ENCODE results near the gene PPT2.

Gene PPT2

DNA sequence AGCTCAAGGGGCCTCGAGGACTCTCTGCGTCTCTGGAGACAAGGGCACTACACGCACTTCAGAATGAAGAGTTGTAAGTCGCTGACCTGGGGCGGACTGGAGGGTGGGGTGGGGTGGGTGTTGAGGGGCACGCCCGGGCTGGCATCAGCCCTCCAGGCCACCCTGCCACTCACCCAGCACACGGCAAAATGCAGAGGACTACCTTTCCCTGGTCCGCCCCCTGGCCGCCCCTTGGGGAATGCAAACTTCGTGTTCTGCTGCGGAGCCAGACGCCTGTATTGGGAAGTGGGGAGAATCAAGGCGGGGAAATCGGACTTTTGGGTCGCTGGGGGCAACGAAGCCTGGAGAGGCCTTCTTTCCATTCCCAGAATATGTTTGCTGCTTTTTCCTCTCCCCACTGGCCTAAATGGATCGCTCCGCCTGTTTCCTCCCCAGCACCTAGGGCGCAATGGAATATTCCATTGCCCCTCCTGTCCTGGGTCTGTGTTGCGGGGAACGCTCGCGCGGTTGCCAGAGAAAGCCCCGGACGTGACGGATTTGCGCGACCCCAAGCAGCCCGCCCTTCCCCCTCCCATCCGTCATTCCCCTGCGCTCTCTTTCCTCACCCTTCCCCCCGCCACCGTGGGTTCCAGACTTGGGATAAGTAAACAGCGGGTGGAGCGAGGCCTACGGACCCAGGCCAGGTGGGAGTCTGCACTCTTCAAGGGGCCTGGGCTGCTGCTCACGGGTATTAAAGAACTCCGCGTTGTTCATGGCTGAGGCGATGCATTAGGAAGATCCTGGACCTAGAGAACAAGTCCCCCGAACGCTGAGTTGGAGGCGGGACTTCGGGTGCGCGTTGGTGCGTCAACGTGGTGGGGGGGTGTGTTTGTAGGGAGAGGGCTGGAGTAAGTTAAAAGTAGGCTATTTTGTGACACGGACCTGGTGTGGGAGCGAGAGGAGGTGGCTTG lies at the start of gene PPT2:
PPT2 (plus strand) TSS at position 578 of the 950 bp plus-strand sequence. CDS start 454 bp downstream, outside the sequence.
- in situ Hi-C loops (cut with MboI; ENCODE audit: low sequenced_read_pairs), result no loop called here

- in situ Hi-C loops (cut with MboI; ENCODE audit: low sequenced_read_pairs), result no loop called here
Measured at GRCh38 chr6:32105433-32105832, 48.5 kb upstream of the PPT2 start.

DNA sequence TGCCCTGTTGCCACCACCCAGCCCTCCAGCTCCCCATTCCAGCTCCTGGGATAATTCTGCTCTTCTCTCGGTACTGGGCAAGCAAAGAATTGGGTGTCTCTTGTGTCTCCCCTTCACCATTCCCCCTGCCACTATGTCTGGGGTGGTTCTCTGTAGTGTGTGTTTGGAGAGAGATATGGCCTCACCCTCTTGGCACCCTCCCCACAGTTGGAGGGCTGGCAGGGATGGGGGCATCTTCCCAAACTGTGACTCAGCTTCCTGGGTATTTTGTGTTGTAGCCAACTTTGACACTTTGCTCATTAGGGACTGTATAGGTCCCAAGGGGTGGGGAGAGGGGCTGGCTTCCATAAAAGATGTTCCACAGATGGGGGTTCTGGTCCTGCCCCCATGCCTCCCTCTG lies 46.5 kb upstream of the PPT2 start:
- in situ Hi-C loops (cut with MboI; ENCODE audit: low sequenced_read_pairs), result no loop called here

GRCh38 chr6:32108094-32108627 lies 45.8 kb upstream of the PPT2 start:
- in situ Hi-C loops (cut with MboI; ENCODE audit: low sequenced_read_pairs), result no loop called here

DNA sequence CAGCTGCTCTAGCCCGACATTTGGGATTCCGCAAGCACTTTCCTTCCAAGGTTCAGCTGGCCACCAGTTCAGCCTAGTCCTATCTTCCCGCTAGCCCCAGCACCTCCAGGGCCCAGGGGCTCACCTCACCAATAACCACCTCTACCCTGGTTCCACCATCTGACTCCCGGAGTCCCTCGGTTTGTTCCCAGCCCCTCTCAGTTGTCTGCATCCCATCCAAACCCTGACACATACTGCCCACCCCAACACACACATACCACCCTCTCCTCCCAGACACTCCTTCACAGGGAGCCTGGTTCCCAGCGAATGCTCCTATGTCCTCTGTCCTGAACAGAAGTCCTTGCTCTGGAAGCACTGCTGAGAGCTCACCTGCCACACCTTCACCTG lies 45.2 kb upstream of the PPT2 start:
- in situ Hi-C loops (cut with MboI; ENCODE audit: low sequenced_read_pairs), result no loop called here

- in situ Hi-C loops (cut with MboI; ENCODE audit: low sequenced_read_pairs), result no loop called here
Measured at GRCh38 chr6:32109114-32109764, 44.7 kb upstream of the PPT2 start, which contains the start of gene TNXB. Gene TNXB, minus strand, starts transcription at chr6:32109338. Its CDS starts 11,140 bp downstream, at chr6:32098198.

GRCh38 chr6:32109765-32110160 lies 44.2 kb upstream of the PPT2 start:
- in situ Hi-C loops (cut with MboI; ENCODE audit: low sequenced_read_pairs), result no loop called here

DNA sequence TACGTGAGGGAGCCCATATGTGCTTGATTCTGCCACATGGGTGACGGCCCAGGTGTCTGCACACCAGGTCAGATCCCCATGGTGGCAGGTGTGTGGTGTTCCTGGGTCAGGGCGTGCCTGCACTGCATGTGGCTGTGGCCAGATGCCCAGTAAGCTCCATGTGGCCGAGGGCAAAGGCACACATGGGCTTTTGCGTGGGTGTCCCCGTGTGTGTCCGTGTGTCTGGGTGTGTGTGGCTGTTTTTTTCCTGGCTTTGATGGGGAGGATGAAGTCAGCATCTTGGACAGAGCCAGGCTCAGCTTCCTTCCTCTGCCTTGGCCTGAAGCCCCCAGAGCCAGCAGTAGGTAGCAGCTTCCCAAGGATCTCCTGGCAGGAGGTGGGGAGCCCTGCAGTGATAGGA lies 43.3 kb upstream of the PPT2 start:
- in situ Hi-C loops (cut with MboI; ENCODE audit: low sequenced_read_pairs), result no loop called here

GRCh38 chr6:32111424-32112066 lies 42.4 kb upstream of the PPT2 start:
- in situ Hi-C loops (cut with MboI; ENCODE audit: low sequenced_read_pairs), result no loop called here

DNA sequence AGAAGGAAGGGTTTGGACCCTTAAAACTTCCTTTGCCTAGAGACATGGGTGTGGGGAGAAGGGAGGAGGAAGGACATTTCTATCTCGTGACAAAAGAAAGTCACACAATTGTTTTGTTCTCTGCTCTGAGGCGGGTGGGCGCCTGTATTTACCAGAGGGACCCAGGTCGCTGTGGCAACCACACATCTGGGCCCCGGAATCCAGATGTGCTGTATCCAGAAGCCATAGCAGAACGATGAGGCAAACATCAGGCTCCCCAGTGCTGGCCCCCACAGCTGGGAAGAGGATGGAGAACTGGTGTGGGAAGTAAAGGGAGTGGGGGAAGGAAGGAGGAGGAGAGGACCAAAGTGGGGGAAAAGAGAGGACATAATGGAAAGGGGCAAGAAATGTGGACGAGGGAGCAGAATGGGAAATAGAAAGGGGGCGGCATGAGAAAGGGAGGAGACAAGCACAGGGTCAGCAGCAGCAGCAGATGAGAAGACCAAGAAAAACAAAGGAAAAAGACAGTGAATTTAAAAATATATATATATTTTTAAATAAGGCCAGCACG lies 41.4 kb upstream of the PPT2 start:
- in situ Hi-C loops (cut with MboI; ENCODE audit: low sequenced_read_pairs), result no loop called here

GRCh38 chr6:32113386-32114352 lies 40.3 kb upstream of the PPT2 start:
- in situ Hi-C loops (cut with MboI; ENCODE audit: low sequenced_read_pairs), result no loop called here

- in situ Hi-C loops (cut with MboI; ENCODE audit: low sequenced_read_pairs), result no loop called here
Measured at GRCh38 chr6:32114796-32115195, 39.1 kb upstream of the PPT2 start.

DNA sequence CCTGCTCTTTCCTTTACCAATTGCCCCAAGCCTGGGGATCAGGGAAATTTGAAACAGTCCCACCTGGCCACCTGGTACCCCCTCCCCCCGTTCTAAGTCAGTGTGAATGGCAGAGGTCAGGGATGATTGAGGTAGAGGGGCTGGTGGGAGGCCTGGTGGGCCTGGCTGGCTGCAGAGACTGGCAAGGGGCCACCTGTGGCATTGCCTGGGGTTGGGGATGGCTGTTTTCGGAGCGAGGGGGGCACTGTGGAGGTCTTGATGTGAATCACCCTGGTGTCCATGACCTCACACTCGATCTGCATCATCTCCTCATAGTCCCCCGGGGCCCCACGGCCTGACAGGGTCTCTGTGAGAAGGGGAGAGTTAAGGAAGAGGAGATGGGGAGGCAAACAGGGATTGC lies 38.3 kb upstream of the PPT2 start:
- in situ Hi-C loops (cut with MboI; ENCODE audit: low sequenced_read_pairs), result no loop called here

GRCh38 chr6:32116674-32117073 lies 37.3 kb upstream of the PPT2 start:
- in situ Hi-C loops (cut with MboI; ENCODE audit: low sequenced_read_pairs), result no loop called here

GRCh38 chr6:32117461-32117860 lies 36.5 kb upstream of the PPT2 start:
- in situ Hi-C loops (cut with MboI; ENCODE audit: low sequenced_read_pairs), result no loop called here

- in situ Hi-C loops (cut with MboI; ENCODE audit: low sequenced_read_pairs), result no loop called here
Measured at GRCh38 chr6:32118782-32119628, 34.9 kb upstream of the PPT2 start.

DNA sequence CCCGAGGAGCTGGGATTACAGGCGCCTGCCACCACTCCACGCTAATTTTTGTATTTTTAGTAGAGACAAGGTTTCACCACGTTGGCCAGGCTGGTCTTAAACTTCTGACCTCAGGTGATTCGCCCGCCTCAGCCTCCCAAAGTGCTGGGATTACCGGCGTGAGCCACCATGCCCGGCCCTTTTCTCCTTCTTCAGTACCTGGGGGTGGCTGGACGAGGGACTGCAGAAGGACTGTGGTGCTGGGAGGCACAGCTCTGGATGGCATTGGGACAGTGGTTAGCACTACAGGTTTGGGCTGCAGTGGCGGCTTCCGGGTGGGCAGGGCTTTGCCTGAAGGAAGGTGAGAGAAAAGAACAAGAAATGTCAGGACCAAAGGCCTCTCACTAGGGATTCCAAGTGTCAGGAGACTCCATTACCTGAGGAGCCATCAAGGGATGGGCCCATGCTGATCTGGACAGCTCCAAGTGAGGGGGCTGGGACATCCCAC lies 33.3 kb upstream of the PPT2 start:
- in situ Hi-C loops (cut with MboI; ENCODE audit: low sequenced_read_pairs), result no loop called here

GRCh38 chr6:32123681-32124080 lies 30.3 kb upstream of the PPT2 start:
- in situ Hi-C loops (cut with MboI; ENCODE audit: low sequenced_read_pairs), result no loop called here

GRCh38 chr6:32126880-32127279 lies 27.1 kb upstream of the PPT2 start:
- in situ Hi-C loops (cut with MboI; ENCODE audit: low sequenced_read_pairs), result no loop called here
